ENCODE results near the gene LACTB.

- TF ChIP-seq NFRKB (IDR thresholded peaks at IDR 0.05) (no peak), ARNT (IDR thresholded peaks at IDR 0.05) (no peak), HDGF (IDR thresholded peaks at IDR 0.05; ENCODE audit: borderline replicate concordance) (no peak), SUZ12 (IDR thresholded peaks at IDR 0.05) (no peak), PKNOX1 (IDR thresholded peaks at IDR 0.05) (no peak), SP1 (IDR thresholded peaks at IDR 0.05) (no peak), CTBP1 (IDR thresholded peaks at IDR 0.05; ENCODE audit: borderline replicate concordance) (no peak), TARDBP (IDR thresholded peaks at IDR 0.05) (no peak), FOXM1 (IDR thresholded peaks at IDR 0.05; ENCODE audit: borderline replicate concordance) (no peak), FOXA1 (IDR thresholded peaks at IDR 0.05) (no peak), FOXK2 (IDR thresholded peaks at IDR 0.05) (no peak), ELF4 (IDR thresholded peaks at IDR 0.05) (no peak)
Measured at GRCh38 chr15:63172851-63173451, 51.3 kb downstream of the LACTB start.
